HG03139 (cell line): Measurements from ENCODE around the gene CCDC134.

Experiments used
- ATAC-seq: cut with Tn5 transposase; IDR thresholded peaks from one replicate; pipeline ENCODE4 v1.9.1; 2021; ENCODE audit not compliant: unreplicated experiment

CCDC134 gene

DNA sequence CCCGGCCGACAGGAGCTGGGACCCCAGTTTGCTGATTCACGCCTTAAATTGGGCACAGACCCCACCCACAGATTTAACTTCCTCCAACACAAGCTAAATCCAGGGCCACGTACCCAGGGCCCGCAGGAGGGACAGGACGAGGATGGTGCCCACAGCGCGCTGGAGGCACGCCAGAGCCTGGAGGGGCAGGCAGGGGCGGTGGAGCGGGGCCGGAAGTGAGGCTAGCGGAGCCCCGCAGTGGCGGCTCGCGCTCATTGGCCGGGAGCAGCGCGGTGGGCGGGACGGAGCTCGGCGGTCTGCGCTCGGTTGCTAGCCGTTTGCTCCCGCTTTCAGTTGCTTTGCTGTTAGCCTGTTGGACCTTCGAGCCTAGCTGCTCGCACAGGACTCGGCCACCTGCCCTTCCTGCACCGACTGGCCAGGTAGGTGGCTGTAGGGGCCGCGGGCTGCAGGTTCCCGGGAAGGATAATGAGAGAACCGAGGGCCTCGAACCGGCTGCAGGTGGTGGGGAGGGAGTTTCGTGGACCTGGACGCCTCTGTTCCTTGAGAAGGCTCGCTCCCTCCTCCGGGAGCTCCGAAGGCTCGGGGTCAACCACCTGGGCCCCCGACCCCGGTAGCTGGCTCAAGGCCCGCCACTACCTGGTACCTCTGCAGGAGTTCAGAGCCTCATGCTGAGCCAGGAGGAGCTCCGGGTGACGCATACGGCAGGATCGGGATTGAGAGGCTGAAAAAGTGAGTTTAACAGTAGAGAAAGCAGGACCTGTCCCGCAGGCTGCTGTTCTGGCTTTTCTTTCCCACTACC is at the start of gene CCDC134:
TSS of gene CCDC134 (plus strand) at position 332 of the 799 bp plus-strand sequence. CDS start 8,212 bp downstream, outside the sequence.
- ATAC-seq = peak; percentile 83

DNA sequence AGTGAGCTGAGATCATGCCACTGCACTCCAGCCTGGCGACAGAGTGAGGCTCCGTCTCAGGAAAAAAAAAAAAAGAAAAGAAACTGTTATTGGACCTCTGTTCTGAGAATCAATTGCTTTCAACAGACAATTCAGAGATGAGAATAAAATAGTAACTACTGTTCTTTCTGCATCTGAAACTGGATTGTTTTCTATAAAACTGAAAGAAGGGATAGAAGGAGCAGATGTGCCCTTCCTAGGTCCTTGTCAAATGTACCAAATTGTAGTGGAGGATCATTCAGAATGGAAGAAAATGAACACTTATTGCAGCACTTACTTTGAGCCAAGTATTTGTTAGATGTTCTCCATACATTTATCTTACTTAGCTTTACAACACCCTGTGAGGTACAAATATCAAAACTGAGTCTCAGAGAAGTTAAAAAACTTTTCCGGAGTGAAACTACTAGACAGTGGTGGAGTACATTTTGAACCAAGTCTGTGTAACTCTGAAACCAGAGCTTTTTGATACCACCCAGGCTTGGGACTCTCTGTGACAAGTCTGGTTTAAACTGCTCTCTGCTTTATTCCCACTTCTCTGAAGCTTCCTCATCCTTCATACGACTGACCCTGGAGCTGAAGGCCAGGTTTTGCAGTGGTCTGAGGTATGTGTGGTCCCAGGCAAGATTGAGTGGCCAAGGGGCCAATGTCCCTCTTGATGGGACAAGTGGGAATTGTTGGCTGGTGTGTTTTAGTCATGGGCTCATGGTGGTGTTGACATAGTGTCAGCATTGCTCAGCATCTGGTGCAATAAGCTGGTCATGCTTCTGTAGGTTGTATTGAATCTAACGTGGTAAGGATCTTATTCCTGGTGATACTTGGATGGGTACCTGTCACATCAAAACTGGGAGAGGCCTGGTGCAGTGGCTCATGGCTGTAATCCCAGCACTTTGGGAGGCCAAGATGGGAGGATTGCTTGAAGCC is 48.2 kb upstream of the CCDC134 start:
- ATAC-seq = no peak

DNA sequence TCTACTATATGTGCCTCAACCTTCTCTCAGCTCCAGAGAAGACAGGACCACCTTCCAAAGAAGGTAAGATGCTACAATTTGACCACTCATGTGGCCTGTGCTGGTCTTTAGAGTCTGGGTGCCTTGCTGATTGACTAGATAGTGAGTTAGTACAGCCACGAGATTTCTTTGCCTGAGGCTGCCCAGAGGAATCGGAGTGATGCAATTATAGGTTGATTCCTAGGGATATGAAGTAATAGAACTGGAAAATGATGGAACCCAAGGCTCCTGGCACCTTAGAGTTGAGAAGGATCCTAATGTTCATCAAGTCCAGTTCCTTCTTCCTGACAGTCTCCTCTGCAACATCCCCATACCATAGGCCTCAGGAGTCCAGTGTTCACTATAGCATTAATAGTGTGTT is 46.5 kb upstream of the CCDC134 start:
- ATAC-seq = no peak

DNA sequence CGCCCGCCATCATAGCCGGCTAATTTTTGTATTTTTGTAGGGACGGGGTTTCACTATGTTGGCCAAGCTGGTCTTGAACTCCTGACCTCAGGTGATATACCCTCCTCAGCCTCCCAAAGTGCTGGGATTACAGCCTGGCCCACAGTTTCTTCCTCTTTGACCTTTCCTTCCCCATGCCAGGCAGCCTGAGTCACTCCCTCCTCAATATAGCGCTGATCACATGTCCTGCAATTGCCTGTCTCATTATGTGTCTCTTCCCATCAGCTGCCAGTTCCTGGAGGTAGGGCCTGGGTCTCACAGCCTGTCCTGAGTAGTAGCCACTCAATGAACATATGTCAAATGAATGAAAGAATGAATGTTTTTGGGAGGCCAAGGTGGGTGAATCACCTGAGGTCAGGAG is 43.0 kb upstream of the CCDC134 start:
- no peak for ATAC-seq

DNA sequence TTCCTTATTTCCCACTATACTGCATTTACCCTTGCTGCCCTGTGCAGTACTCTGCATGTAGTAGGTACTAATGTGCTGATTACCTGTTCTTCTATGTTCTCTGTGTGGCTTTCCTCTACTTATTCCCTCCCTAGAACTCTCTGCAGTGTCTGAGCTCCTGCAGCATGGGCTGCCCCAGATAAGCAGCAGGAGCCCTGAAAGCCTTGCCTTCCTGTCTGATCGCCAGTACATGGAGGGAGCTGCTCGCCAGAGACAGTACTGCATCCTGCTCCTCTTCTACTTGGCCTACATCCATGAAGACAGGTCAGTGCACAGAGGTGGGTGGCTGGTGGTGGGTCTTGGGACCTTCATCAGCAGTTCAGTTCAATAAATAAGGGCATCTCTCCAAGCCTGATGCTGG is 42.2 kb upstream of the CCDC134 start:
- no peak for ATAC-seq

DNA sequence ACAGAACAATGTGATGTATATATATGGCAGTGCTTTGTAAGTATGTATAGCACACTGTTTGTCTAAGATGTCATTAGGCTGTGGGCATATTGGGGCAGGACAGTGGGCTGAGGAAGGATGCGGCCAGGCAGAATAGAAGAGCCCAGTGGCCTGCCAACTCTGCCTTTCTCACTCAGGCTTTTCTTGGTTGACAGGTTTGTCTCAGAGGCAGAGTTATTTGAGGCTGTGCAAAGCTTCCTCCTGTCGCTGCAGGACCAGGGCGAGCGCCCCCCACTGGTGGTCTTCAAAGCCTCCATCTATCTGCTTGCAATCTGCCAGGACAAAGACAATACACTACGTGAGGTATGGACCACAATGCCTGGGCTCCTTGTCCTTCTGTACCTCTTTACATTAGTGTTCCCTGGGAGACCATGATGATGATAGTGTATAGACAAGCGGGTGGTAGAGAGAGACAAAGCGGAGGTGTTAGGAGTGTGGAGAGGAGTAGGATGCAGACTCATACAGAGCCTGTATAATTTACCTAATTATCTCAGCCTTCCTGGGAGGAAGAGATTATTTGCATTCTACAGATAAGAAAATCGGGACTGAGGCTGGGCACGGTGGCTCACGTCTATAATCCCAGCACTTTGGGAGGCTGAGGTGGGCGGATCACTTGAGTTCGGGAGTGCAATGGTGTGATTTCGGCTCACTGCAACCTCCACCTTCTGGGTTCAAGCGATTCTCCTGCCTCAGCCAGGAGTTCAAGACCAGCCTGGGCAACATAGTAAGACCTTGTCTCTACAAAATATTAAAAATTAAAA is 37.3 kb upstream of the CCDC134 start:
- no peak for ATAC-seq

DNA sequence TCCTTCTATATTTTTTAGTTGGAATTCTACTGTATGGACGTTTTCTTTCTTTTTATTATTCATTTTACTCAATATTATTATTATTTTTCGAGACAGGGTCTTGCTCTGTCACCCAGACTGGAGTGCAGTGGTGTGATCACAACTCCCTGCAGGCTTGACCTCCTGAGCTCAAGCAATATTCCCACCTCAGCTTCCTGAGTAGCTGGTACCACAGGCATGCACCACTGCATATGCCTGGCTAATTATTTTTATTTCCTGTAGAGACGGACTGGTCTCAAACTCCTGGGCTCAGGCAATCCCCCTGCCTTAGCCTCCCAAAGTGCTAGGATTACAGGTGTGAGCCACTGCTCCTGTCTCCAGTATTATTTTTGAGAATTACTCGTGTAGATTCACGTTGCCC is 34.0 kb upstream of the CCDC134 start:
- no peak for ATAC-seq

DNA sequence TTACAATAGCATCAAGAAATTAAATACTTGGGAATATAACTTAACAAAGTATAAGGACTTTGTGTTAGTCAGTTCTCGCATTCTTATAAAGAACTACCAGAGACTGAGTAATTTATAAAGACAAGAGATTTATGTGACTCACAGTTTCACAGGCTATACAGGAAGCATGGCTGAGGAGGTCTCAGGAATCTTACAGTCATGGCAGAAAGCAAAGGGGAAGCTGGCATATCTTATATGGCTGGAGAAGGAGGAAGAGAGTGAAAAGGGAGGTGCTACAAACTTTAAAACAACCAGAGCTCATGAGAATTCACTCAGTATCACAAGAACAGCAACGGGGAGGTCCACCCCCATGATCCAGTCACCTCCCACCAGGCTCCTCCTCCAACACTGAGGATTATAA is 32.0 kb upstream of the CCDC134 start:
- ATAC-seq = no peak

DNA sequence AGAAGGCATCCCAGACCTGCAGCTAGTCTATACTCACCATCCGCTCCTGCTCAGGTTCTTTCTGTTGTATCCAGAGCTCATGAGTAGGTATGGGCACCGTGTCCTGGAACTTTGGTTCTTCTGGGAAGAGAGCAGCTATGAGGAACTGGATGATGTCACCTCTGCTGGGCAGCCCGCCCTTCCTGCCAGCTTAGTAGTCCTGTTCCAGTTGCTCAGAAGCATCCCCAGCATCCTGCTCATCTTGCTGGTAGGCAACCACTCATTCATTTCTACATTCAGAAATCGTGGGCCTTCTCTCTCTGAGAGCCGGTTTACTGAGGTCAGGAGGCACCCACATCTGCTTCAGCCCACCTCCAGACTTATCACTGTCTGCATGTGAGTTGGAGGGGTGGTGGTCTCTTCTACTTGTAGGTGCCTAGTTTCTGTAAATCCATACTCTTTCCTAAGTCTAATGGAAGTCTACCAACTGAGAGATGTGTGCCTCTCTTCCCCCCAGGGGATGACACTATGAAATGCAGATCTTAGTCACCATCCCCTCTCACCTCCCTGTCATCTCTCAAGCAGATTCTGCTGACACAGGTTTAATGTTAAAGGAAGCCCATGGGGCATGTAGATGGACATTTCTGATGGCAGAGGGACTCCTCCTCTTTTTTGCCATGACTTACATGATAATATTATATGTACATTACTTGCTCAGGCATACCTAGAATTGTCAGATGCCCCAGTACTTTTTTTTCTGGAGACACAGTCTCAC is 29.6 kb upstream of the CCDC134 start:
- ATAC-seq = no peak

DNA sequence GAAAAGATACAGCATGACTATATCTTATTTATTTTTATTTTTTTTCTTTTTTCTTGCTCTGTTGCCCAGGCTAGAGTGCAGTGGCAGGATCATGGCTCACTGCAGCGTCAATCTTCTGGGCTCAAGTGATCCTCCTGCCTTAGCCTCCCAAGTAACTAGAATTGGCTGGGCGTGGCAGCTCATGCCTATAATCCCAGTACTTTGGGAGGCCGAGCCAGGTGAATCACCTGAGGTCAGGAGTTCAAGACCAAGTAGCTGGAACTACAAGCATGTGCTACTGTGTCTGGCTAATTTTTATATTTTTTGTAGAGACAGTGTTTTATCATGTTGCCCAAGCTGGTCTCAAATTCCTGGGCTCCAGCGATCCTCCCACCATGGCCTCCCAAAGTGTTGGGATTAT is 28.3 kb upstream of the CCDC134 start:
- ATAC-seq = no peak

DNA sequence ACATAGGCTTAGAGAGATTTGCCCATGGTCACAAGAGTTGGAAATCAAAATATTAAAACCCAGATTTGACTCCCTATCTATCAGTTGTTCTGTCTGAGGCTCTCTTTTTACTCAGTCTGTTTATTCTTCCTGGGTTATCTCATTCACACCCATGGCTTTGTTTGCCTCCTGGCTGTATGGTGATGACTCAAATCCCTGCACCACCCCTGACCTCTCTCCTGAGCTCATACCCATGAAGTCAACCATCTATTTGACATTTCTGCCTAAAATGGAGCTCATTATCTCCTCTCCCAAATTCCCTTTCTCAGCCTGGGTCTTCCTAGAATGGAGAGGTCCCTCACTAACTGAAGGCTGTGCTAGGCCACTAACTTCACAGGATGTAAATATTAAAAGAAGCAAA is 27.8 kb upstream of the CCDC134 start:
- no peak for ATAC-seq

DNA sequence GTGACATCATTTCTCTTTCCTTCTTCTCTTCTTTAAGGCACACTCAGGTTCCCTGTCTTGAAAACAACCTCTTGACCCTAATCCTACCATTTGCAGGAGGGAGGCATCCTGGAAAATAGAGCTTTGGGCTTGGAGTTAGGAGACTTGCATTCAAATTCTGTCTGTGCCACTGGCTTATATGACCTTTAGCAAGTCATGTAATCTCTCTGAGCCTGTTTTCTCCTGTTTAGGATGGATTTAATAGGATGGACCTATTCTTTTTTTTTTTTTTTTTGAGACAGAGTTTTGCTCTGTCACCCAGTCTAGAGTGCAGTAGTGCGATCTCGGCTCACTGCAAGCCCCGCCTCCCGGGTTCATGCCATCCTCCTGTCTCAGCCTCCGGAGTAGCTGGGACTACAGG is 25.1 kb upstream of the CCDC134 start:
- ATAC-seq = no peak

DNA sequence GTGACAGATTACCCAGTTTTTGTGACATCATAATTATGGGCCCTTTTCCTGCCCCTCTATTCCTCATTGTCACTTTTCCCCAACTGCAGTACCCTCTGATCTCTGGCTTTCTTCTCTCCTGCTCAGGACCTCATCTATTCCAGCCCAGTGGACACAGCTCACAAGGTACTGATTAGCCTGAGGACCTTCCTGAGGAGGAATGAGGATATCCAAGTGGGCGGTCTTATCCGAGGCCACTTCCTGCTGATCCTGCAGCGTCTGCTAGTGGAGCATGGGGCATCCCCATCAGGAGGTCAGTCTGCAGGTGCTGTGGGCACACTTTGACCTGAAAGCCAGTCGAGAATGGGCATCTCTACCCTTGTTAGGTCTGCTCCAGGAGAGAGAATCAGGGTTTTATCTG is 24.5 kb upstream of the CCDC134 start:
- no peak for ATAC-seq

DNA sequence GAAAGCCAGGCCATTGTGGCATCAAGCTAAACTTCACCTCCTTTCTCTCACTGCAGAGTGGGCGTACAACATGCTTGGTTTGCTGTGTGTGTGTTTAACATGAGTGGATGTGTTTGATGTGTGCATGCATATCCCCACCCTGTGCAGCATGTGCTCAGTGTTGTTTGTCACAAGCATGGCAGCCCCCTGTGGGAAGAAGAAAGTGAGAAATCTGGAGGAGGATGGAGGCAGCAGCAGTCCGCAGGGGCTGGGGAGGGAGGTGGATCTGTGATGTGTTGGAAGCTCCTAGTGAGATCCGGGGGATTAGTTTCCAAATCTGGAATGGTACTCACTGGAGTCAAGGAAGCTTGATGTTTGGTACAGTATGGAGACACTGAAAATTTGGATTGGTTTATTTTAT is 24.1 kb upstream of the CCDC134 start:
- no peak for ATAC-seq

DNA sequence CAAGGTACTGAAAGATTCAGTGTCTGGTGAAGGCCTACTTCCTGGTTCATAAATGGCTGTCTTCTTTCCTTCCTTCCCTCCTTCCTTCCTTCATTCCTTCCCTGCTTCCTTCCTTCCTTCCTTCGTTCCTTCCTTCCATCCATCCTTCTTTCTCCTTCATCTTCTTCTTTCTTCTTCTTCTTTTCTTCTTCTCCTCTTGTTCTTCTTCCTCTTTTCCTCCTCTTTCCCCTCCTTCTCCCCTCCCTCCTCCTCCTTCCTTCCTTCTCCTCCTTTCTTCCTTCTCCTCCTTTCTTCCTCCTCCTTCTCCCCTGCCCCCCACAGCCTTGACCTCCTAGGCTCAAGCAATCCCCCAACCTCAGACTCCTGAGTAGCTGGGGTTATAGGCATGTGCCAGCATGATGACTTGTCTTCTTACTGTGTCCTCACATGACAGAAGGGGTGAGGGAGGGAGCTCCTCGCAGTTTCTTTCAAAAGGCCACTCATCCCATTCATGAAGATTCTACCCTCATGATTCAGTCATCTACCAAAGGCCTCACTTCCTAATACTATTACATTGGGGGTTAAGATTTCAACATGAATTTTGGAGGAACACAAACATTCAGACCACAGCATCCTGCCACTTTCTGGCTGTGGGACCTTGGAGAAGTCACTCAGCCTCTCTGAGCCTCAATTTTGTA is 22.6 kb upstream of the CCDC134 start:
- no peak for ATAC-seq

DNA sequence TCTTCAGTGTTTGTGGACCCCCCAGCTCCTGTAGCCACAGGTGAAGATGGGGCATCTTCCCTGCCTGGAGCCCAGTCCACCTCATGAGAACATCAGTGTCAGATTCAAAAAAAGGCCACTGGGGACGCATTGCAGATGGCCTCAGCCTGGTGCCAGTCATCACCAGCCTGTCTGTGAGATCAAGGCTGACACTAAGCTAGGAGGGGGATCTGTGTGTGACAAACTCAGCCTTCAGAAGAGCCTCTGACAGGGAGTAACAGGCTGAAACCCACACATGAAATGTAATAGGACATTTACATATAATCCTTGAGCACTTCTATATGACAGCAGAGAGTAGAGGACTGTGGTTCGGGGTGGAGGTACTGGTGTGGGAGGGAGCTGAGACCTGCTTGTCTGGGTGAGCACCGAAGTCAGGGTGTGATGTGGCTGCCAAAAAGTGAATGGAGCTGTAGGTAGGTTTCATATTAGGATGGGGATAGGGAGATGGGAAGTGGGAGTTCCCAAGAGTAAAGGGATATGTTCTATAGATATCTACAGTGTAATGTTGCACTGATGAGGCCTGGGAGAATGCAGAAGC is 20.5 kb upstream of the CCDC134 start:
- ATAC-seq = no peak

DNA sequence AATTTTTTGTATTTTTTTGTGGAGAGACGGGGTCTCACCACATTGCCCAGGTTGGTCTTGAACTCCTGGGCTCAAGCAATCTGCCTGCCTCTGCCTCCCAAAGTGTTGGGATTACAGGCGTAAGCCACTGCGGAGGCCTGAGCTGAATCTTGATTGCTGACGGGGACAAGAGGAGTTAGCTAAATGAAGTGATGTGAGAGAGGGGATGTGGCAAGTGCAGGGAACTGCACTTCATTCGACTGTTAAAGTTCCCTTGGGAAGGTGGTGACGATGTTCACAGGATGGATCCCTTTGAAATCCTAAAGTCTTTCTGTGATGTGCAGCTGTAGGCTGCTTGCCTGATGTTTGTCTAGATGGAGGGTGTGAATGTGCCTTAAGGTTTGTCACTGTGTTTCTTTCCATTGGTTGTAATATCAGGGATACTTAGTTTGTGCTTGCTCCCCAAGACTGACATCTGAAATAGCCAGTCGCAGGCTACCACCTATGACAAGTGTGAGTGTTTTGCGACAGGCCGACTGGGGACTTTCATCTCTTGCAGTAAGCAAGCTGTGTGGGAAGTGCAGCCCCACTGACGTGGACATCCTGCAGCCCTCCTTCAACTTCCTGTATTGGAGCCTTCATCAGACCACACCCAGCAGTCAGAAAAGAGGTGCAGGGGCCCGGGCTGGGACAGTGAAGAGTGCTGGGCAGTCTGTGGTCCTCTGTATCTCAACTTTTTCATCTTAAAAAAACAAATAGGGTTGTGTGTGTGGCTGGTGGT is 19.6 kb upstream of the CCDC134 start:
- ATAC-seq = peak; percentile 85

DNA sequence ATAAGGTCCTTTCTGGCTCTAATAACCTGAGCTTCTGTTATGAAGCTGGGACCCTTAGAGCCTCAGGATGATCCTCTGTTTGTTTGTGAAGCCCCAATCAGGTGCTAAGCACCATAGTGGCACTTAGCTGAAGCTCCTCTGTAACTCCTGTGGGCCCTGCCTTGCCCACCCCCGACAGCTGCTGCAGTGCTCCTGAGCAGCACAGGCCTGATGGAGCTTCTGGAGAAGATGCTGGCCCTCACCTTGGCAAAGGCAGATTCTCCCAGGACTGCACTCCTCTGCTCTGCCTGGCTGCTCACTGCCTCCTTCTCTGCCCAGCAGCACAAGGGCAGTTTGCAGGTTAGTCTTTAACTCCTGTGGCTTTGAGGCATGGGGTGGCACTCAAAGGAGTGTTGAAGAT is 19.0 kb upstream of the CCDC134 start:
- ATAC-seq = peak; percentile 10

DNA sequence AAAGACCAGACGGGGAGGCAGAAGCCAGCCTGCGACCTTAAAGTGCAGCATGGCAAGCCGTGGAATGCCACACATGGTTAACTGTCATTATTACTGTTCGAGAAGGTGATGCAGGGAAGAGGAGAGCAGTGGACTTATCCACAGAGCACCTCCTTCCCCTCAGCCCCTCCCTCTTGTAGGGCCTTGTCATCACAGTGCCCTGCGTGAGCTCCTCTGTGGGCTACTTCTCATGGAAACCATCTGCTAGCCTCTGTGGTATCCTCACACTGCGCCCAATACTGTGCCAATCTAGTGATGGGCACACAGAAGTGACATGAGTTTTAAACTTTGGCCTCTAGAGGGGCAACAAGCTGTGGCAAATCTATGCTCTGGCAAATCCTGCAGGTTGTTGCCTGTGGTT is 18.2 kb upstream of the CCDC134 start:
- ATAC-seq = no peak
